PFSK-1 (cell line): ENCODE data around the gene NDUFV3.

Experiments used
- FOXP2 ChIP-seq: optimal IDR thresholded peaks from 2 replicates; pipeline ENCODE3; 2011; ENCODE audit warnings: borderline replicate concordance, control low read depth, inconsistent platforms; ENCODE audit not compliant: insufficient read depth; ENCODE audit errors: extremely low read length, extremely low read depth
- POLR2AphosphoS5 ChIP-seq: IDR thresholded peaks from 2 replicates; pipeline ENCODE4 v1.6.1; 2012; ENCODE audit warnings: low read depth, mild to moderate bottlenecking, control low read depth, low read length, moderate library complexity
- REST ChIP-seq, 2 experiments: IDR thresholded peaks; 2 replicates each; pipeline versions ENCODE4 v1.6.1 to v1.8.0; 2011 to 2012; ENCODE audit warnings: low read depth in 2 of 2, low read length in 2 of 2, control low read depth in 1 of 2, inconsistent platforms in 1 of 2, mild to moderate bottlenecking in 1 of 2, moderate library complexity in 1 of 2; ENCODE audit not compliant: insufficient read depth in 1 of 2
- TAF1 ChIP-seq: IDR thresholded peaks from 2 replicates; pipeline ENCODE4 v1.6.1; 2012; ENCODE audit warnings: low read length, control low read depth, borderline replicate concordance; ENCODE audit not compliant: insufficient read depth

- no peak for TF ChIP-seq FOXP2
- no peak for TF ChIP-seq REST (IDR thresholded peaks at IDR 0.05; ENCODE audit: insufficient read depth in 1 of 2, low read depth in 2 of 2, low read length in 2 of 2)
- no peak for TF ChIP-seq POLR2AphosphoS5
- no peak for TF ChIP-seq TAF1
These were observed 30.2 kb upstream of the NDUFV3 start for GRCh38 chr21:42862774-42863503.
